ENCODE data around the gene TOGARAM1. TPM values are rescaled to one million over a fixed set of nuclear protein-coding genes. Genes with fewer than 3 reads are reported as not detected.

The TOGARAM1 gene
- total RNA-seq, 4 donors from 2014 or later: 16.3 to 33.3 (median 21.0) TPM

- no peak for TF ChIP-seq CTCF (IDR thresholded peaks at IDR 0.05; ENCODE audit: low read depth)
Measured at GRCh38 chr14:45057881-45058364, 95.9 kb downstream of the TOGARAM1 start.

GRCh38 chr14:45060551-45060950, 98.6 kb downstream of the TOGARAM1 start:
- TF ChIP-seq CTCF (IDR thresholded peaks at IDR 0.05; ENCODE audit: low read depth): no peak

- TF ChIP-seq CTCF (IDR thresholded peaks at IDR 0.05; ENCODE audit: low read depth): no peak
Measured at GRCh38 chr14:45065540-45065939, 103.5 kb downstream of the TOGARAM1 start.

- no peak for TF ChIP-seq CTCF (IDR thresholded peaks at IDR 0.05; ENCODE audit: low read depth)
Measured at GRCh38 chr14:45065956-45066355, 104.0 kb downstream of the TOGARAM1 start.

- no peak for TF ChIP-seq CTCF (IDR thresholded peaks at IDR 0.05; ENCODE audit: low read depth)
Measured at GRCh38 chr14:45066667-45067066, 104.7 kb downstream of the TOGARAM1 start.

GRCh38 chr14:45068396-45068795, 106.4 kb downstream of the TOGARAM1 start:
- TF ChIP-seq CTCF (IDR thresholded peaks at IDR 0.05; ENCODE audit: low read depth): no peak

GRCh38 chr14:45070215-45070614, 108.2 kb downstream of the TOGARAM1 start:
- no peak for TF ChIP-seq CTCF (IDR thresholded peaks at IDR 0.05; ENCODE audit: low read depth)
